Measurements from ENCODE around the gene CANT1.

- TF ChIP-seq POLR2A (IDR thresholded peaks at IDR 0.05) (no peak), CTCF (IDR thresholded peaks at IDR 0.05) (no peak)
These were observed 55.9 kb downstream of the CANT1 start for GRCh38 chr17:78953356-78954350.
